Osteocyte (in vitro differentiated cells): ENCODE results near the gene SFT2D2. TPM values are rescaled to one million over a fixed set of nuclear protein-coding genes. Genes with fewer than 3 reads are reported as not detected.
"Not testable (repeated sequence)": the region's sequence is repeated elsewhere in the genome, so short reads cannot be mapped to it uniquely, and the experiment has no call there.

ENCODE experiments used
- DNase-seq: peaks from one replicate; pipeline ENCODE4 v3.0.0; 2021; ENCODE audit warnings: mixed read lengths; ENCODE audit not compliant: unreplicated experiment; ENCODE audit errors: extremely low spot score
- H3K27ac Mint-ChIP-seq: one replicate; pipeline ENCODE4 v1.8.0; 2021; ENCODE audit warnings: mild to moderate bottlenecking, mixed read lengths; ENCODE audit not compliant: unreplicated experiment
- H3K27me3 Mint-ChIP-seq: one replicate; pipeline ENCODE4 v1.8.0; 2021; ENCODE audit warnings: mixed read lengths; ENCODE audit not compliant: unreplicated experiment
- H3K36me3 Mint-ChIP-seq: one replicate; pipeline ENCODE4 v1.8.0; 2021; ENCODE audit warnings: mixed read lengths; ENCODE audit not compliant: unreplicated experiment
- H3K4me1 Mint-ChIP-seq: one replicate; pipeline ENCODE4 v1.8.0; 2021; ENCODE audit warnings: mixed read lengths; ENCODE audit not compliant: unreplicated experiment
- H3K4me3 Mint-ChIP-seq: one replicate; pipeline ENCODE4 v1.8.0; 2021; ENCODE audit warnings: mild to moderate bottlenecking, moderate library complexity, mixed read lengths; ENCODE audit not compliant: unreplicated experiment
- H3K9me3 Mint-ChIP-seq: one replicate; pipeline ENCODE4 v1.8.0; 2021; ENCODE audit warnings: mixed read lengths; ENCODE audit not compliant: unreplicated experiment
- CTCF ChIP-seq: fragments of 200-600 bp; sonication (generic); IDR thresholded peaks from 2 replicates; pipeline ENCODE4 v1.5.0; 2021; ENCODE audit warnings: antibody characterized with exemption, mild to moderate bottlenecking, moderate library complexity
- total RNA-seq: library from RNA; stranded (reverse); gene quantifications from 2 replicates; pipeline ENCODE4 v1.2.1, GENCODE V29; 2021

SFT2D2 gene
- total RNA-seq, 1 donor from 2014 or later: 93.0 TPM

- H3K4me1 Mint-ChIP-seq: peaks cover 2% of the 10 kb centered on the region
- H3K9me3 Mint-ChIP-seq: no peaks in the 10 kb centered on the region
- no peak overlapping the region for H3K27ac Mint-ChIP-seq
- no peak for TF ChIP-seq CTCF
- no peak for DNase-seq
- peaks cover 5% of the 10 kb centered on the region for H3K36me3 Mint-ChIP-seq
- no peaks in the 10 kb centered on the region for H3K27me3 Mint-ChIP-seq
- no peak overlapping the region for H3K4me3 Mint-ChIP-seq
These were observed 45.7 kb upstream of the SFT2D2 start for GRCh38 chr1:168180148-168180524.

GRCh38 chr1:168181063-168181720 is 44.6 kb upstream of the SFT2D2 start:
- not testable (repeated sequence) for H3K9me3 Mint-ChIP-seq, H3K4me3 Mint-ChIP-seq, H3K27me3 Mint-ChIP-seq, H3K27ac Mint-ChIP-seq, DNase-seq, H3K4me1 Mint-ChIP-seq, H3K36me3 Mint-ChIP-seq

- no peaks in the 10 kb centered on the region for H3K9me3 Mint-ChIP-seq
- TF ChIP-seq CTCF: no peak
- H3K27ac Mint-ChIP-seq: no peak overlapping the region
- no peak overlapping the region for H3K4me3 Mint-ChIP-seq
- no peak for DNase-seq
- H3K36me3 Mint-ChIP-seq: peaks cover 38% of the 10 kb centered on the region
- no peaks in the 10 kb centered on the region for H3K27me3 Mint-ChIP-seq
- no peaks in the 10 kb centered on the region for H3K4me1 Mint-ChIP-seq
These were observed 38.6 kb upstream of the SFT2D2 start for GRCh38 chr1:168187177-168187576.

GRCh38 chr1:168190403-168190802 is 35.4 kb upstream of the SFT2D2 start:
- H3K27ac Mint-ChIP-seq: no peak overlapping the region
- no peaks in the 10 kb centered on the region for H3K9me3 Mint-ChIP-seq
- no peak for TF ChIP-seq CTCF
- H3K4me3 Mint-ChIP-seq: no peak overlapping the region
- H3K36me3 Mint-ChIP-seq: peaks cover 54% of the 10 kb centered on the region
- H3K4me1 Mint-ChIP-seq: no peaks in the 10 kb centered on the region
- no peaks in the 10 kb centered on the region for H3K27me3 Mint-ChIP-seq
- DNase-seq: no peak

GRCh38 chr1:168195199-168196135 is 30.3 kb upstream of the SFT2D2 start:
- Mint-ChIP-seq H3K4me3 (no peak overlapping the region), H3K4me1 (peaks cover 4% of the 10 kb centered on the region), H3K9me3 (no peaks in the 10 kb centered on the region), H3K27me3 (no peaks in the 10 kb centered on the region), H3K36me3 (peaks cover 62% of the 10 kb centered on the region), H3K27ac (no peak overlapping the region)
- no peak for TF ChIP-seq CTCF
- no peak for DNase-seq
